GM23338 (cell line): ENCODE data around the gene RSPH10B.

ENCODE experiments used
- CREB1 ChIP-seq: fragments of 250-450 bp; sonication (Bioruptor Pico); IDR thresholded peaks from 2 replicates; pipeline ENCODE4 v1.5.0; 2020; ENCODE audit warnings: low read depth, mild to moderate bottlenecking, moderate library complexity
- CTCF ChIP-seq, 2 experiments: fragments of 200-600 bp in 1 of 2; sonication (generic) in 1 of 2; conservative IDR thresholded peaks; 2 replicates each; pipeline versions ENCODE4 v1.5.1 to v1.6.1; 2016 to 2017; ENCODE audit warnings: antibody characterized with exemption in 2 of 2, low read depth in 2 of 2, mild to moderate bottlenecking in 2 of 2, moderate library complexity in 1 of 2
- EZH2 ChIP-seq: fragments of 200-600 bp; sonication (generic); IDR thresholded peaks from one replicate; pipeline ENCODE4 v1.8.0; 2017; ENCODE audit warnings: antibody characterized with exemption, mild to moderate bottlenecking, low read depth; ENCODE audit not compliant: unreplicated experiment
- EZH2phosphoT487 ChIP-seq: fragments of 200-600 bp; sonication (generic); IDR thresholded peaks from one replicate; pipeline ENCODE4 v1.8.1; 2018; ENCODE audit warnings: antibody characterized with exemption; ENCODE audit not compliant: unreplicated experiment
- JUNB ChIP-seq: IDR thresholded peaks from one replicate; pipeline ENCODE4 v1.6.1; 2016; ENCODE audit warnings: antibody characterized with exemption; ENCODE audit not compliant: unreplicated experiment
- NANOG ChIP-seq: IDR thresholded peaks from 2 replicates; pipeline ENCODE4 v1.6.1; 2016; ENCODE audit warnings: antibody characterized with exemption, borderline replicate concordance
- POLR2AphosphoS5 ChIP-seq: IDR thresholded peaks from 2 replicates; pipeline ENCODE4 v1.6.1; 2016; ENCODE audit warnings: antibody characterized with exemption, low read depth
- REST ChIP-seq: IDR thresholded peaks from one replicate; pipeline ENCODE4 v1.6.1; 2018; ENCODE audit warnings: antibody characterized with exemption; ENCODE audit not compliant: unreplicated experiment
- STAT1 ChIP-seq: IDR thresholded peaks from one replicate; pipeline ENCODE4 v1.6.1; 2016; ENCODE audit warnings: antibody characterized with exemption; ENCODE audit not compliant: unreplicated experiment
- ZNF331 ChIP-seq: fragments of 250-450 bp; sonication (Bioruptor Pico); IDR thresholded peaks from 2 replicates; pipeline ENCODE4 v1.5.0; 2020; ENCODE audit warnings: low read depth, mild to moderate bottlenecking, moderate library complexity
- ZNF462 ChIP-seq: fragments of 250-450 bp; sonication (Bioruptor Pico); IDR thresholded peaks from 2 replicates; pipeline ENCODE4 v1.5.0; 2020; ENCODE audit warnings: mild to moderate bottlenecking, moderate library complexity

GRCh38 chr7:6011541-6011940 lies 41.1 kb upstream of the RSPH10B start:
- TF ChIP-seq CTCF (conservative IDR thresholded peaks at IDR 0.05; ENCODE audit: low read depth in 2 of 2) (no peak), JUNB (no peak), EZH2 (no peak), POLR2AphosphoS5 (no peak), REST (no peak), EZH2phosphoT487 (no peak), CREB1 (CRISPR knock-in tag) (no peak), NANOG (no peak), STAT1 (no peak), ZNF331 (CRISPR knock-in tag) (no peak), ZNF462 (CRISPR knock-in tag) (no peak)
